H1 (cell line): ENCODE data around the gene ANKFN1. TPM values are rescaled to one million over a fixed set of nuclear protein-coding genes. Genes with fewer than 3 reads are reported as not detected.

Source experiments
- CTCF ChIA-PET: fragments of 300-600 bp; sonication (Branson Sonifier 250); formaldehyde crosslinking; loops from one replicate; lab custom pipeline; 2021; ENCODE audit not compliant: partially characterized antibody; lab: Charles Lee
- POLR2A ChIA-PET: fragments of 300-600 bp; sonication (Branson Sonifier 250); formaldehyde crosslinking; loops from one replicate; lab custom pipeline; 2021; ENCODE audit warnings: inconsistent platforms; ENCODE audit not compliant: partially characterized antibody; lab: Charles Lee
- DNase-seq, 2 experiments: peaks; one replicate each; pipeline versions ENCODE4 v3.0.0 to v3.0.0-alpha.2; 2010 to 2022; ENCODE audit warnings: low spot score in 2 of 2, low read depth in 1 of 2, mixed read lengths in 1 of 2
- FAIRE-seq: peaks from 2 replicates; lab custom pipeline; 2011; peaks lifted over from hg19 to GRCh38; lab: Jason Lieb, UNC
- H2AFZ ChIP-seq: 2 replicates; pipeline ENCODE4 v1.8.1; 2012; ENCODE audit warnings: low read length, inconsistent platforms
- H2AK5ac ChIP-seq: 2 replicates; pipeline ENCODE4 v1.6.1; 2013; ENCODE audit warnings: low read depth, low read length
- H2BK120ac ChIP-seq: replicated peaks from 2 replicates; pipeline ENCODE3; 2013; ENCODE audit warnings: low read depth, low read length, inconsistent platforms
- H2BK12ac ChIP-seq: 2 replicates; pipeline ENCODE4 v1.6.1; 2013; ENCODE audit warnings: low read depth, low read length
- H2BK15ac ChIP-seq: 2 replicates; pipeline ENCODE4 v1.6.1; 2013; ENCODE audit warnings: low read length
- H2BK20ac ChIP-seq: 2 replicates; pipeline ENCODE4 v1.6.1; 2013; ENCODE audit warnings: low read length
- H2BK5ac ChIP-seq: 2 replicates; pipeline ENCODE4 v1.6.1; 2013; ENCODE audit warnings: low read depth, low read length
- H3K14ac ChIP-seq: 2 replicates; pipeline ENCODE4 v1.6.1; 2013; ENCODE audit warnings: inconsistent platforms; ENCODE audit not compliant: insufficient read length
- H3K18ac ChIP-seq: 2 replicates; pipeline ENCODE4 v1.6.1; 2013; ENCODE audit warnings: low read length; ENCODE audit errors: extremely low read depth
- H3K23ac ChIP-seq: 2 replicates; pipeline ENCODE4 v1.6.1; 2013; ENCODE audit warnings: inconsistent platforms; ENCODE audit not compliant: insufficient read length
- H3K23me2 ChIP-seq: 2 replicates; pipeline ENCODE4 v1.6.1; 2013; ENCODE audit warnings: low read depth, low read length
- H3K27ac ChIP-seq: 2 replicates; pipeline ENCODE4 v1.6.1; 2011; ENCODE audit warnings: low read depth, low read length, inconsistent platforms
- H3K27me3 ChIP-seq, 4 experiments: replicated peaks in 1 of 4; 1 replicate in 1 of 4; 2 replicates in 3 of 4; pipeline versions ENCODE4 v1.6.1 to v1.8.1; 2011 to 2013; ENCODE audit warnings: low read length in 3 of 4, mild to moderate bottlenecking in 3 of 4, inconsistent platforms in 2 of 4, mixed read lengths in 2 of 4, moderate library complexity in 1 of 4; ENCODE audit not compliant: control insufficient read depth in 3 of 4, insufficient read depth in 3 of 4; ENCODE audit errors: extremely low read depth in 1 of 4
- H3K36me3 ChIP-seq, 4 experiments: 2 replicates each; pipeline versions ENCODE4 v1.6.1 to v1.8.1; 2011 to 2013; ENCODE audit warnings: mild to moderate bottlenecking in 4 of 4, low read length in 3 of 4, moderate library complexity in 2 of 4, control low read depth in 1 of 4, inconsistent platforms in 1 of 4; ENCODE audit not compliant: insufficient read depth in 4 of 4, control insufficient read depth in 2 of 4
- H3K4ac ChIP-seq: replicated peaks from 2 replicates; pipeline ENCODE3; 2013; ENCODE audit warnings: low read length, low read depth, mixed read lengths, inconsistent platforms; ENCODE audit not compliant: insufficient read length
- H3K4me1 ChIP-seq, 4 experiments: replicated peaks in 1 of 4; 1 replicate in 1 of 4; 2 replicates in 3 of 4; pipeline versions ENCODE4 v1.6.1 to v1.8.1; 2011 to 2013; ENCODE audit warnings: low read length in 3 of 4, inconsistent platforms in 2 of 4, mixed read lengths in 1 of 4; ENCODE audit not compliant: insufficient read depth in 4 of 4, control insufficient read depth in 3 of 4
- H3K4me2 ChIP-seq, 2 experiments: 2 replicates each; pipeline versions ENCODE4 v1.6.1 to v1.8.1; 2011 to 2013; ENCODE audit warnings: low read depth in 2 of 2, low read length in 2 of 2, control low read depth in 1 of 2, inconsistent platforms in 1 of 2, mild to moderate bottlenecking in 1 of 2; ENCODE audit not compliant: insufficient read depth in 1 of 2
- H3K4me3 ChIP-seq, 4 experiments: fragments of 200-600, 300-600 bp in 1 of 4; sonication (generic), shearing (Covaris generic), sonication (Bioruptor Twin) in 1 of 4; 2 replicates each; pipeline versions ENCODE4 v1.5.1 to v1.8.1; 2011 to 2016; ENCODE audit warnings: low read length in 4 of 4, low read depth in 3 of 4, control low read depth in 2 of 4, inconsistent platforms in 2 of 4, mild to moderate bottlenecking in 2 of 4, mixed read lengths in 1 of 4, moderate library complexity in 1 of 4; ENCODE audit not compliant: insufficient read depth in 2 of 4; ENCODE audit errors: extremely low read depth in 1 of 4
- H3K56ac ChIP-seq: replicated peaks from 2 replicates; pipeline ENCODE3; 2013; ENCODE audit warnings: low read depth, mild to moderate bottlenecking, mixed read lengths, low read length, inconsistent platforms; ENCODE audit not compliant: insufficient read length
- H3K79me1 ChIP-seq: 2 replicates; pipeline ENCODE4 v1.6.1; 2013; ENCODE audit warnings: low read depth, low read length, control low read depth
- H3K79me2 ChIP-seq, 2 experiments: 2 replicates each; pipeline versions ENCODE4 v1.6.1 to v1.8.1; 2012 to 2013; ENCODE audit warnings: low read length in 2 of 2, mild to moderate bottlenecking in 2 of 2, inconsistent platforms in 1 of 2; ENCODE audit not compliant: insufficient read depth in 2 of 2, control insufficient read depth in 1 of 2
- H3K9ac ChIP-seq, 4 experiments: replicated peaks in 1 of 4; 1 replicate in 1 of 4; 2 replicates in 3 of 4; pipeline versions ENCODE4 v1.6.1 to v1.8.1; 2011 to 2013; ENCODE audit warnings: low read depth in 3 of 4, low read length in 3 of 4, control low read depth in 2 of 4, mild to moderate bottlenecking in 2 of 4, moderate library complexity in 2 of 4, inconsistent platforms in 1 of 4; ENCODE audit errors: extremely low read depth in 1 of 4
- H3K9me3 ChIP-seq, 2 experiments: 2 replicates each; pipeline versions ENCODE4 v1.6.1 to v1.8.1; 2012 to 2013; ENCODE audit warnings: mild to moderate bottlenecking in 2 of 2, moderate library complexity in 2 of 2, control low read depth in 1 of 2, inconsistent platforms in 1 of 2, low read depth in 1 of 2, low read length in 1 of 2, mixed read lengths in 1 of 2; ENCODE audit not compliant: insufficient read depth in 2 of 2
- H4K20me1 ChIP-seq, 2 experiments: replicated peaks in 1 of 2; 2 replicates each; pipeline versions ENCODE3 to v1.8.1; 2011 to 2013; ENCODE audit warnings: inconsistent platforms in 2 of 2, low read length in 2 of 2, mild to moderate bottlenecking in 1 of 2; ENCODE audit not compliant: insufficient read depth in 2 of 2, control insufficient read depth in 1 of 2
- H4K5ac ChIP-seq: 2 replicates; pipeline ENCODE4 v1.6.1; 2013; ENCODE audit warnings: low read length, low read depth, mixed read lengths, inconsistent platforms; ENCODE audit not compliant: insufficient read length
- H4K8ac ChIP-seq: 2 replicates; pipeline ENCODE4 v1.8.0; 2013; ENCODE audit warnings: mild to moderate bottlenecking, moderate library complexity, low read length, inconsistent platforms; ENCODE audit not compliant: insufficient read depth; ENCODE audit errors: extremely low read depth
- H4K91ac ChIP-seq: replicated peaks from 2 replicates; pipeline ENCODE3; 2013; ENCODE audit warnings: low read length, mixed read lengths, inconsistent platforms; ENCODE audit not compliant: insufficient read length
- TAF7 ChIP-seq: optimal IDR thresholded peaks from 2 replicates; pipeline ENCODE3; 2011; ENCODE audit warnings: low read depth, mild to moderate bottlenecking, inconsistent platforms, low read length, moderate library complexity, borderline replicate concordance
- WGBS, 2 experiments: shearing (Covaris generic) in 1 of 2; methylation state at CpG; one replicate each; pipeline versions ENCODE4 v1.1.6 to v1.1.7; 2013 to 2015; ENCODE audit warnings: low lambda C conversion rate in 2 of 2, mixed read lengths in 2 of 2, inconsistent platforms in 1 of 2, low coverage in 1 of 2, missing lambda C conversion rate in 1 of 2; ENCODE audit not compliant: insufficient replicate concordance in 2 of 2, insufficient coverage in 1 of 2, insufficient read length in 1 of 2; ENCODE audit errors: extremely low coverage in 1 of 2, missing lambda C conversion rate in 1 of 2; 5-methylcytosine and 5-hydroxymethylcytosine counted together
- polyA plus RNA-seq, 7 experiments: library from polyadenylated mRNA; depleted of rRNA in 3 of 7; stranded (reverse) in 5 of 7; unstranded in 2 of 7; fragments of >200 nt in 5 of 7; fragments of 200-250 nt in 2 of 7; gene quantifications; 1 replicate in 5 of 7; 2 replicates in 1 of 7; 4 replicates in 1 of 7; pipeline versions ENCODE4 v1.2.1 to v1.2.3, GENCODE V29; 2011 to 2013; ENCODE audit warnings: missing spikeins in 2 of 7, mixed read lengths in 2 of 7
- total RNA-seq: library from RNA; stranded (reverse); fragmentation: NEBNext Ultra II Directional; extraction: Animal tissue kit (Norgen Biotek cat#: 25700); gene quantifications from 2 replicates; pipeline ENCODE4 v1.2.1, GENCODE V29; 2021

Gene ANKFN1
- total and polyA plus RNA-seq, 2 of the 8 experiments (the other 6 are each of a cell fraction or from before 2014, with no cell fraction given): not detected

DNA sequence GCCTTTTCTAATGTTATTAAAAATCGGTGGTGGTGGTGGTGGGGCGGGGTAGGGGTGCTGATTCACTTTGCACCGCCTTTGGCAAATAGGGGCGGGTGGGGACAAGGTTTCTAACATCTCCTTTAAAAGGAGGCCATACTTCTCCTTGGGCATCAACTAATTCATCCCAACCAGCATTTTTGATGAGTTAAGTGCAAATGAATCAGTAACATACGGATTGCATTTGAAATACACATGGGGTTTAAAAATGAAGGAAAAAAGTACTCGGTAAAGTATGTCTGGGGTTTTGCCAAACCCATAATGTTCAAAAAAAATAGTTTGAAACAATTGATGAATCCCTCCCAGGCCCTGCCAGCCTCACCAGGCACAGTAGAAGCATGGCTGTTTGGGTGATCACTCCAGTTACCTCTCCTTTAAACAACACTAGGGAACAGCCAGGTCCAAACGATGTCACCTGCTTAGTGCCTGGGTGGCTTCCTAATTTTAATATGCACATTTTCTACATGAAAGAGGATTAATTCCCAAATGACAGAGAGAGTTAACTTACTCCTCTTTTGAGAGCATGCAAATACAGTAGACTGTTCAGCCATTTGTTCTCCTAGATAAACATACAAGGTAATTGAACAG lies 107.2 kb downstream of the ANKFN1 start:
- ChIA-PET CTCF (interaction anchor here (0.8 to 1.0 kb wide), 2 partner anchors 10 to 219 kb away, joined by 3 to 4 read pairs; no protein-coding TSS in a partner anchor), POLR2A (no interaction called here)
- Histone ChIP-seq H3K4me1 (no peaks in the 10 kb centered on the region), H3K9me3 (no peaks in the 10 kb centered on the region), H2BK120ac (no peak overlapping the region), H3K79me2 (no peaks in the 10 kb centered on the region), H3K9ac (no peak overlapping the region), H3K36me3 (no peaks in the 10 kb centered on the region), H3K79me1 (no peaks in the 10 kb centered on the region), H3K18ac (no peak overlapping the region), H3K4ac (no peak overlapping the region), H2BK5ac (no peak overlapping the region), H3K14ac (no peak overlapping the region), H3K4me3 (no peak overlapping the region), H2AK5ac (no peak overlapping the region), H2BK12ac (no peak overlapping the region), H2AFZ (no peak overlapping the region), H3K56ac (no peak overlapping the region), H3K23ac (no peak overlapping the region), H4K91ac (no peak overlapping the region), H2BK20ac (no peak overlapping the region), H3K23me2 (no peaks in the 10 kb centered on the region; the same call in 1 of the 2 replicates), H4K5ac (no peak overlapping the region), H3K27me3 (no peaks in the 10 kb centered on the region), H3K4me2 (no peak overlapping the region), H3K27ac (no peak overlapping the region), H4K20me1 (no peaks in the 10 kb centered on the region), H2BK15ac (no peak overlapping the region), H4K8ac (no peak overlapping the region)
- no peak for DNase-seq
- no peak for TF ChIP-seq TAF7
- FAIRE-seq: no peak
- WGBS, 2 experiments: 80% methylated on average over 7 of the region's 7 CpGs; no CpG with 5 or more reads in 1 of the 2 experiments
